Glutamatergic neuron (in vitro differentiated cells): ENCODE results near the gene HSPG2. TPM values are rescaled to one million over a fixed set of nuclear protein-coding genes. Genes with fewer than 3 reads are reported as not detected.

ENCODE experiments used
- DNase-seq: peaks from one replicate; pipeline ENCODE4 v3.0.0; 2022
- H3K27ac Mint-ChIP-seq: one replicate; pipeline ENCODE4 v1.8.0; 2020; ENCODE audit warnings: mild to moderate bottlenecking, mixed read lengths, inconsistent platforms; ENCODE audit not compliant: unreplicated experiment
- H3K27me3 Mint-ChIP-seq: one replicate; pipeline ENCODE4 v1.8.0; 2020; ENCODE audit warnings: mild to moderate bottlenecking, moderate library complexity, mixed read lengths, inconsistent platforms; ENCODE audit not compliant: unreplicated experiment
- H3K36me3 Mint-ChIP-seq: one replicate; pipeline ENCODE4 v1.8.0; 2020; ENCODE audit warnings: mild to moderate bottlenecking, mixed read lengths, inconsistent platforms; ENCODE audit not compliant: unreplicated experiment
- H3K4me1 Mint-ChIP-seq: one replicate; pipeline ENCODE4 v1.8.0; 2020; ENCODE audit warnings: mild to moderate bottlenecking, low read depth, mixed read lengths, inconsistent platforms; ENCODE audit not compliant: unreplicated experiment
- H3K4me3 Mint-ChIP-seq: one replicate; pipeline ENCODE4 v1.8.0; 2020; ENCODE audit warnings: mild to moderate bottlenecking, mixed read lengths, inconsistent platforms; ENCODE audit not compliant: unreplicated experiment
- H3K9me3 Mint-ChIP-seq: one replicate; pipeline ENCODE4 v1.8.0; 2020; ENCODE audit warnings: mild to moderate bottlenecking, moderate library complexity, mixed read lengths, inconsistent platforms; ENCODE audit not compliant: unreplicated experiment
- total RNA-seq: library from RNA; stranded (reverse); fragmentation: NEBNext Ultra II Directional; extraction: Animal tissue kit (Norgen Biotek cat#: 25700); gene quantifications from one replicate; pipeline ENCODE4 v1.2.1, GENCODE V29; 2021; ENCODE audit not compliant: unreplicated experiment
- TF ChIP-seq, protein P1 (sequence below): fragments of 200-600 bp; sonication (generic); IDR thresholded peaks from one replicate; pipeline ENCODE4 v1.5.0; 2021; ENCODE audit not compliant: partially characterized antibody, unreplicated experiment

The HSPG2 gene
- total RNA-seq, 1 donor from 2014 or later = 3.3 TPM

- DNase-seq = no peak
- Mint-ChIP-seq H3K36me3 (no peaks in the 10 kb centered on the region), H3K4me3 (no peak overlapping the region), H3K4me1 (no peaks in the 10 kb centered on the region), H3K27ac (no peak overlapping the region), H3K27me3 (no peaks in the 10 kb centered on the region), H3K9me3 (no peaks in the 10 kb centered on the region)
- TF ChIP-seq, protein P1, sequence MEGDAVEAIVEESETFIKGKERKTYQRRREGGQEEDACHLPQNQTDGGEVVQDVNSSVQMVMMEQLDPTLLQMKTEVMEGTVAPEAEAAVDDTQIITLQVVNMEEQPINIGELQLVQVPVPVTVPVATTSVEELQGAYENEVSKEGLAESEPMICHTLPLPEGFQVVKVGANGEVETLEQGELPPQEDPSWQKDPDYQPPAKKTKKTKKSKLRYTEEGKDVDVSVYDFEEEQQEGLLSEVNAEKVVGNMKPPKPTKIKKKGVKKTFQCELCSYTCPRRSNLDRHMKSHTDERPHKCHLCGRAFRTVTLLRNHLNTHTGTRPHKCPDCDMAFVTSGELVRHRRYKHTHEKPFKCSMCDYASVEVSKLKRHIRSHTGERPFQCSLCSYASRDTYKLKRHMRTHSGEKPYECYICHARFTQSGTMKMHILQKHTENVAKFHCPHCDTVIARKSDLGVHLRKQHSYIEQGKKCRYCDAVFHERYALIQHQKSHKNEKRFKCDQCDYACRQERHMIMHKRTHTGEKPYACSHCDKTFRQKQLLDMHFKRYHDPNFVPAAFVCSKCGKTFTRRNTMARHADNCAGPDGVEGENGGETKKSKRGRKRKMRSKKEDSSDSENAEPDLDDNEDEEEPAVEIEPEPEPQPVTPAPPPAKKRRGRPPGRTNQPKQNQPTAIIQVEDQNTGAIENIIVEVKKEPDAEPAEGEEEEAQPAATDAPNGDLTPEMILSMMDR = no peak
These were observed 89.6 kb downstream of the HSPG2 start for GRCh38 chr1:21847223-21848205.

DNA sequence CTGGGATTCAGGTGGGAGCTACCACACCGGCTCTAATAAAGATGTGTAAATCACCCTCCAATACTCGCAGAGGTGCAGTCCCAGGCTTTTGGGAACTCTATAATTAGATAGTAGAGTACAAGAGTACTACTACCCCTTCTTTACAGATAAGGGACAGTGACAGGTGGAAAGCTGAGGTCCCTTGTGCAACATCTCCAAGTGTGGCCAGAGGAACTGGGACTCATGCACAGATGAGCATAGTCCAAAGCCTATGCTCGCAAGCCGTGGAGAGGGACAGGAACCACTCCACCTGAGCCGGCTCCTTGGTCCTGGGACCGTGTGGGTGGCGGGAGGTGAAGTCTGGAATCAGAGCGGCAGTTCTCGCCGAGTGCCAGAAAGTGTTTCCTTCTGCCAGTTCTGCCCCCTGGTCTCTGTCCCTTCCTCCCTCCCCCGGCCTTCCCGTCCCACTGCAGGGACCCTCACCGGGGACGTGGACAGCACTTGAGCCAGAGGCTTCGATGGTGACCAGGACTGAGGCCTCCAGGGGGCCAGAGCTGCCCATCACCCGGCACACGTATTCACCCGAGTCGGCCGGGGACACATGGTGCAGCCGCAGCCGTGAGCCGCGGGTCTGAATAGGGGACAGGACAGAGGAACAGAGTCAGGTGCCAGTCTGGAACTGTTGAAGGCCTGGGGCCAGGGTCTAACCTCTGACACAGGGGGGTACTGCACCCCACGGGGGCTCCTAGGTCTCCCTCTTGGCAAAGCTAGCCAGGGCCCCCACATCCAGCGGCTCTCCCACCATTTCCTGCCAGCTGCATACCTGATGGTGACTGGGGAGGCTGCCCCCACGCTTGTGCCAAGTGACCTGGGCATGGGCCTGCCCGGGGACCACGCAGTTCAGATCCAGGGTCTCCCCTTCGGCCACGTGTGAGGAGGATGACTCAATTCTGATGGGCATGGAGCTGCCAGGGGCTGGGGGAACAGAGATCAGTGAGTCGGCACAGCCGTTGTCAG, 91.2 kb downstream of the HSPG2 start:
- no peak for DNase-seq
- no peaks in the 10 kb centered on the region for H3K4me1 Mint-ChIP-seq
- H3K27me3 Mint-ChIP-seq = no peaks in the 10 kb centered on the region
- no peak overlapping the region for H3K4me3 Mint-ChIP-seq
- H3K9me3 Mint-ChIP-seq = no peaks in the 10 kb centered on the region
- TF ChIP-seq, protein P1 = no peak
- no peaks in the 10 kb centered on the region for H3K36me3 Mint-ChIP-seq
- no peak overlapping the region for H3K27ac Mint-ChIP-seq

- TF ChIP-seq, protein P1 = no peak
- Mint-ChIP-seq H3K36me3 (no peaks in the 10 kb centered on the region), H3K4me3 (no peak overlapping the region)
These were observed 93.1 kb downstream of the HSPG2 start for GRCh38 chr1:21843996-21844395.

DNA sequence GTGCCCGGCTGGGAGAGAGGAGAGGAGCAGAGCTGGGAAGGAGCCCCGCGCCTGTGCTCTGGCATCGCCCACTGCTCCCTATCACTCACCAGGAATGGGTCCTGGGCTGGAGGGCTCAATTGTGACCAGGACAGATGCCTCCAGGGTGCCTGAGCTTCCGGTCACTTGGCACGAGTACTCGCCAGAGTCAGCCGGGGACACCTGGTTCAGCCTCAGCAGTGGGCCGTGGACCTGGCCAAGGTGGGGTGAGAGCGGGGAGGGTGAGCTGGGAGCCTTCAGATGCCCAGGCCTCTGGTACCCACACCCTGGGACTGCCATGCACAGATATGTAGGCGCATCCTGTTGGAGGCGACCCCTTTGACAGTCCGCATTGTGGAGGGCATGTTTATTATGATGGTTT, 93.9 kb downstream of the HSPG2 start:
- DNase-seq = no peak
- Mint-ChIP-seq H3K9me3 (no peaks in the 10 kb centered on the region), H3K36me3 (no peaks in the 10 kb centered on the region), H3K4me3 (no peak overlapping the region), H3K4me1 (no peaks in the 10 kb centered on the region), H3K27me3 (no peaks in the 10 kb centered on the region), H3K27ac (no peak overlapping the region)
- TF ChIP-seq, protein P1 = no peak

More at GRCh38 chr1:21843996-21844395, 93.1 kb downstream of the HSPG2 start:
- H3K4me1 Mint-ChIP-seq = no peaks in the 10 kb centered on the region
- DNase-seq = no peak
- no peak overlapping the region for H3K27ac Mint-ChIP-seq
- H3K9me3 Mint-ChIP-seq = no peaks in the 10 kb centered on the region
- H3K27me3 Mint-ChIP-seq = no peaks in the 10 kb centered on the region
